Upper lobe of right lung (tissue), 1 donor: ENCODE data around the gene CHCHD3. TPM values are rescaled to one million over a fixed set of nuclear protein-coding genes. Genes with fewer than 3 reads are reported as not detected.

ENCODE experiments used
- ATAC-seq: fragments of 200-7000 bp; cut with Tn5 transposase; one replicate; pipeline ENCODE4 v1.9.1; 2020; ENCODE audit warnings: mild to moderate bottlenecking, moderate library complexity
- DNase-seq: peaks from one replicate; pipeline ENCODE4 v3.0.0-alpha.2; 2020
- H3K27ac ChIP-seq: fragments of 200-600 bp; one replicate; pipeline ENCODE4 v1.8.0; 2022
- H3K27me3 ChIP-seq: fragments of 200-600 bp; one replicate; pipeline ENCODE4 v1.8.0; 2022; ENCODE audit warnings: mild to moderate bottlenecking
- H3K36me3 ChIP-seq: fragments of 200-600 bp; one replicate; pipeline ENCODE4 v1.8.0; 2022
- H3K4me1 ChIP-seq: fragments of 200-600 bp; one replicate; pipeline ENCODE4 v1.8.0; 2022
- H3K4me3 ChIP-seq: fragments of 200-600 bp; one replicate; pipeline ENCODE4 v1.8.0; 2022; ENCODE audit warnings: mild to moderate bottlenecking
- H3K9me3 ChIP-seq: fragments of 200-600 bp; one replicate; pipeline ENCODE4 v1.8.0; 2022
- CTCF ChIP-seq: fragments of 200-600 bp; IDR thresholded peaks from one replicate; pipeline ENCODE4 v1.8.0; 2022; ENCODE audit warnings: antibody characterized with exemption
- intact Hi-C: fragments of 100-400 bp; cut with DNase I; formaldehyde crosslinking; loops from one replicate; pipeline ENCODE4 v1.11.0; 2022
- total RNA-seq: library from RNA; stranded (reverse); fragmentation: NEBNext Ultra II Directional; extraction: Animal tissue kit (Norgen Biotek cat#: 25700); gene quantifications from one replicate; pipeline ENCODE4 v1.2.1, GENCODE V29; 2021
- donor health status: DM: no; HTN: yes; CAD: no; lungs with severe emphysema.

CHCHD3 gene
- total RNA-seq, 1 donor from 2014 or later, result 43.0 TPM

- Histone ChIP-seq H3K27ac (no peak overlapping the region), H3K27me3 (no peaks in the 10 kb centered on the region), H3K36me3 (no peaks in the 10 kb centered on the region), H3K9me3 (no peaks in the 10 kb centered on the region), H3K4me3 (no peak overlapping the region), H3K4me1 (no peaks in the 10 kb centered on the region)
- ATAC-seq (no peak), DNase-seq (no peak)
- TF ChIP-seq CTCF, result no peak
- intact Hi-C loops, result no loop called here
Observed at GRCh38 chr7:133099633-133100286, 17.9 kb upstream of the CHCHD3 start.

GRCh38 chr7:133095119-133095671, 13.3 kb upstream of the CHCHD3 start:
- TF ChIP-seq CTCF, result no peak
- Histone ChIP-seq H3K9me3 (no peaks in the 10 kb centered on the region), H3K4me1 (no peaks in the 10 kb centered on the region), H3K4me3 (no peak overlapping the region), H3K36me3 (no peaks in the 10 kb centered on the region), H3K27me3 (no peaks in the 10 kb centered on the region), H3K27ac (no peak overlapping the region)
- DNase-seq (no peak), ATAC-seq (no peak)
- intact Hi-C loops, result no loop called here

- DNase-seq, result peak; percentile 17
- intact Hi-C loops, result no loop called here
- no peak overlapping the region for H3K4me3 ChIP-seq
- no peak for TF ChIP-seq CTCF
- H3K27ac ChIP-seq, result no peak overlapping the region
- no peaks in the 10 kb centered on the region for H3K4me1 ChIP-seq
- no peaks in the 10 kb centered on the region for H3K27me3 ChIP-seq
- ATAC-seq, result no peak
- H3K9me3 ChIP-seq, result no peaks in the 10 kb centered on the region
- no peaks in the 10 kb centered on the region for H3K36me3 ChIP-seq
Observed at GRCh38 chr7:133091943-133092464, 10.1 kb upstream of the CHCHD3 start.

GRCh38 chr7:133082390-133082766, 488 bp upstream of the CHCHD3 start:
- Histone ChIP-seq H3K27me3 (no peaks in the 10 kb centered on the region), H3K36me3 (no peaks in the 10 kb centered on the region), H3K27ac (no peak overlapping the region), H3K4me3 (peak overlapping the region; percentile 81), H3K9me3 (no peaks in the 10 kb centered on the region), H3K4me1 (peaks cover 4% of the 10 kb centered on the region)
- TF ChIP-seq CTCF, result no peak
- ATAC-seq (no peak), DNase-seq (no peak)
- intact Hi-C loops, result no loop called here

- no peaks in the 10 kb centered on the region for H3K36me3 ChIP-seq
- H3K4me1 ChIP-seq, result peaks cover 4% of the 10 kb centered on the region
- peak overlapping the region; percentile 81 for H3K4me3 ChIP-seq
- no peak for TF ChIP-seq CTCF
- H3K27me3 ChIP-seq, result no peaks in the 10 kb centered on the region
- ATAC-seq (no peak), DNase-seq (no peak)
- peak overlapping the region; percentile 85 for H3K27ac ChIP-seq
- no peaks in the 10 kb centered on the region for H3K9me3 ChIP-seq
- intact Hi-C loops, result no loop called here
Observed at GRCh38 chr7:133081119-133081598, 731 bp downstream of the CHCHD3 start.
